NCI-H345 (cell line): Measurements from ENCODE around the gene SCART1.
"Not testable (repeated sequence)": the region's sequence is repeated elsewhere in the genome, so short reads cannot be mapped to it uniquely, and the experiment has no call there.

ENCODE experiments used
- DNase-seq: peaks from one replicate; lab custom pipeline; 2025; lab: John Stamatoyannopoulos, UW

The SCART1 gene

GRCh38 chr10:133474027-133474426 lies 20.3 kb downstream of the SCART1 start:
- no peak for DNase-seq

GRCh38 chr10:133474665-133475424 lies 21.1 kb downstream of the SCART1 start:
- DNase-seq = no peak

GRCh38 chr10:133475425-133475734 lies 21.6 kb downstream of the SCART1 start:
- DNase-seq = no peak

GRCh38 chr10:133475821-133476640 lies 22.3 kb downstream of the SCART1 start:
- DNase-seq = no peak

GRCh38 chr10:133476641-133476990 lies 22.9 kb downstream of the SCART1 start:
- DNase-seq = no peak

GRCh38 chr10:133481086-133481643 lies 27.4 kb downstream of the SCART1 start:
- no peak for DNase-seq

GRCh38 chr10:133481657-133482056 lies 27.9 kb downstream of the SCART1 start:
- DNase-seq = no peak

- no peak for DNase-seq
These were observed 31.1 kb downstream of the SCART1 start for GRCh38 chr10:133484818-133485217.

- no peak for DNase-seq
These were observed 33.3 kb downstream of the SCART1 start for GRCh38 chr10:133487085-133487484.

GRCh38 chr10:133488354-133488753 lies 34.6 kb downstream of the SCART1 start:
- DNase-seq = no peak

- no peak for DNase-seq
These were observed 36.3 kb downstream of the SCART1 start for GRCh38 chr10:133489816-133490588.

GRCh38 chr10:133493562-133493961 lies 39.8 kb downstream of the SCART1 start:
- not testable (repeated sequence) for DNase-seq

- not testable (repeated sequence) for DNase-seq
These were observed 43.6 kb downstream of the SCART1 start for GRCh38 chr10:133497363-133497762.

- not testable (repeated sequence) for DNase-seq
These were observed 45.4 kb downstream of the SCART1 start for GRCh38 chr10:133499176-133499575.

- DNase-seq = not testable (repeated sequence)
These were observed 47.2 kb downstream of the SCART1 start for GRCh38 chr10:133500897-133501296.

GRCh38 chr10:133509700-133510099 lies 56.0 kb downstream of the SCART1 start:
- no peak for DNase-seq

GRCh38 chr10:133511408-133511807 lies 57.7 kb downstream of the SCART1 start:
- no peak for DNase-seq

- DNase-seq = no peak
These were observed 58.3 kb downstream of the SCART1 start for GRCh38 chr10:133511907-133512528.

- no peak for DNase-seq
These were observed 61.7 kb downstream of the SCART1 start for GRCh38 chr10:133515471-133515870.

GRCh38 chr10:133516057-133516456 lies 62.3 kb downstream of the SCART1 start:
- no peak for DNase-seq

GRCh38 chr10:133518517-133518916 lies 64.8 kb downstream of the SCART1 start:
- not testable (repeated sequence) for DNase-seq
